T-helper 2 cell treated with Interferon-gamma antibody and Interleukin-4, amounts not matched to agents 5 μg/mL and 100 μg/mL, for 36 hours (primary cell): ENCODE data around the gene ATG2A.

Experiments used
- DNase-seq: peaks from one replicate; pipeline ENCODE4 v3.0.0; 2021; ENCODE audit warnings: low spot score
- H3K27ac Mint-ChIP-seq: one replicate; pipeline ENCODE4 v1.8.0; 2021; ENCODE audit warnings: mild to moderate bottlenecking, mixed read lengths
- H3K27me3 Mint-ChIP-seq: one replicate; pipeline ENCODE4 v1.8.0; 2021; ENCODE audit warnings: low read depth, mixed read lengths
- H3K36me3 Mint-ChIP-seq: one replicate; pipeline ENCODE4 v1.8.0; 2021; ENCODE audit warnings: low read depth, mixed read lengths
- H3K4me1 Mint-ChIP-seq: one replicate; pipeline ENCODE4 v1.8.0; 2021; ENCODE audit warnings: low read depth, mixed read lengths
- H3K4me3 Mint-ChIP-seq: one replicate; pipeline ENCODE4 v1.8.0; 2022; ENCODE audit warnings: mild to moderate bottlenecking, moderate library complexity, mixed read lengths
- H3K9me3 Mint-ChIP-seq: one replicate; pipeline ENCODE4 v1.8.0; 2021; ENCODE audit warnings: mixed read lengths

ATG2A gene

GRCh38 chr11:64916775-64917662 is at the start of gene ATG2A:
ATG2A (minus strand) TSS chr11:64917209; CDS start chr11:64917135, 74 bp downstream.
- peak within 1 kb of the TSS; percentile 97 for H3K4me3 Mint-ChIP-seq
- no peaks in the 10 kb centered on the region for H3K27me3 Mint-ChIP-seq
- DNase-seq: peak; percentile 99

GRCh38 chr11:64963072-64963631 is 46.1 kb upstream of the ATG2A start:
- no peak for DNase-seq
- no peak overlapping the region for H3K4me3 Mint-ChIP-seq
- no peaks in the 10 kb centered on the region for H3K9me3 Mint-ChIP-seq
- H3K27me3 Mint-ChIP-seq: no peaks in the 10 kb centered on the region
- peaks cover 7% of the 10 kb centered on the region for H3K4me1 Mint-ChIP-seq
- no peak overlapping the region for H3K27ac Mint-ChIP-seq
- no peaks in the 10 kb centered on the region for H3K36me3 Mint-ChIP-seq

More at GRCh38 chr11:64916775-64917662, at the start of gene ATG2A:
- Mint-ChIP-seq H3K27ac (peak within 1 kb of the TSS; percentile 97), H3K9me3 (no peaks in the 10 kb centered on the region), H3K36me3 (no peaks in the 10 kb centered on the region), H3K4me1 (peaks cover 20% of the 10 kb centered on the region)

- H3K9me3 Mint-ChIP-seq: no peaks in the 10 kb centered on the region
- H3K4me3 Mint-ChIP-seq: no peak overlapping the region
- no peak for DNase-seq
- H3K27me3 Mint-ChIP-seq: no peaks in the 10 kb centered on the region
- H3K36me3 Mint-ChIP-seq: no peaks in the 10 kb centered on the region
- H3K27ac Mint-ChIP-seq: no peak overlapping the region
- H3K4me1 Mint-ChIP-seq: peaks cover 3% of the 10 kb centered on the region
These were observed 43.7 kb upstream of the ATG2A start for GRCh38 chr11:64960719-64961118.

- Mint-ChIP-seq H3K9me3 (no peaks in the 10 kb centered on the region), H3K4me1 (no peaks in the 10 kb centered on the region), H3K27ac (no peak overlapping the region), H3K4me3 (no peak overlapping the region), H3K27me3 (peaks cover 1% of the 10 kb centered on the region), H3K36me3 (no peaks in the 10 kb centered on the region)
- DNase-seq: no peak
These were observed 42.5 kb upstream of the ATG2A start for GRCh38 chr11:64959498-64959897.

GRCh38 chr11:64954201-64954600 is 37.2 kb upstream of the ATG2A start:
- DNase-seq: no peak
- no peaks in the 10 kb centered on the region for H3K4me1 Mint-ChIP-seq
- no peaks in the 10 kb centered on the region for H3K9me3 Mint-ChIP-seq
- no peak overlapping the region for H3K4me3 Mint-ChIP-seq
- H3K36me3 Mint-ChIP-seq: no peaks in the 10 kb centered on the region
- H3K27ac Mint-ChIP-seq: no peak overlapping the region
- H3K27me3 Mint-ChIP-seq: peaks cover 12% of the 10 kb centered on the region

- no peak overlapping the region for H3K4me3 Mint-ChIP-seq
- H3K36me3 Mint-ChIP-seq: no peaks in the 10 kb centered on the region
- H3K4me1 Mint-ChIP-seq: no peaks in the 10 kb centered on the region
- H3K27me3 Mint-ChIP-seq: peaks cover 15% of the 10 kb centered on the region
- H3K27ac Mint-ChIP-seq: no peak overlapping the region
- H3K9me3 Mint-ChIP-seq: no peaks in the 10 kb centered on the region
- DNase-seq: no peak
These were observed 34.5 kb upstream of the ATG2A start for GRCh38 chr11:64951529-64951928.

GRCh38 chr11:64947208-64947814 is 30.3 kb upstream of the ATG2A start:
- peaks cover 27% of the 10 kb centered on the region for H3K27me3 Mint-ChIP-seq
- no peak overlapping the region for H3K27ac Mint-ChIP-seq
- no peak overlapping the region for H3K4me3 Mint-ChIP-seq

GRCh38 chr11:64936539-64936938 is 19.5 kb upstream of the ATG2A start:
- H3K27ac Mint-ChIP-seq: no peak overlapping the region

More at GRCh38 chr11:64947208-64947814, 30.3 kb upstream of the ATG2A start:
- H3K9me3 Mint-ChIP-seq: no peaks in the 10 kb centered on the region
- H3K36me3 Mint-ChIP-seq: no peaks in the 10 kb centered on the region
- no peak for DNase-seq
- H3K4me1 Mint-ChIP-seq: no peaks in the 10 kb centered on the region

GRCh38 chr11:64935359-64936081 is 18.5 kb upstream of the ATG2A start, which contains the start of gene GPHA2:
GPHA2 (minus strand) TSS chr11:64935893; CDS start chr11:64935460, 433 bp downstream.
- no peaks in the 10 kb centered on the region for H3K27me3 Mint-ChIP-seq
- H3K27ac Mint-ChIP-seq: no peak within 1 kb of the TSS
- no peak for DNase-seq
- peaks cover 5% of the 10 kb centered on the region for H3K36me3 Mint-ChIP-seq
- H3K9me3 Mint-ChIP-seq: no peaks in the 10 kb centered on the region
- H3K4me3 Mint-ChIP-seq: no peak within 1 kb of the TSS
- no peaks in the 10 kb centered on the region for H3K4me1 Mint-ChIP-seq

More at GRCh38 chr11:64936539-64936938, 19.5 kb upstream of the ATG2A start:
- Mint-ChIP-seq H3K36me3 (peaks cover 3% of the 10 kb centered on the region), H3K9me3 (no peaks in the 10 kb centered on the region), H3K4me1 (no peaks in the 10 kb centered on the region), H3K27me3 (no peaks in the 10 kb centered on the region), H3K4me3 (no peak overlapping the region)
- no peak for DNase-seq

GRCh38 chr11:64934682-64935358 is 17.8 kb upstream of the ATG2A start:
- peaks cover 8% of the 10 kb centered on the region for H3K36me3 Mint-ChIP-seq
- H3K4me3 Mint-ChIP-seq: no peak overlapping the region
- no peak overlapping the region for H3K27ac Mint-ChIP-seq
- no peak for DNase-seq
- no peaks in the 10 kb centered on the region for H3K9me3 Mint-ChIP-seq
- H3K4me1 Mint-ChIP-seq: no peaks in the 10 kb centered on the region
- no peaks in the 10 kb centered on the region for H3K27me3 Mint-ChIP-seq

GRCh38 chr11:64933935-64934681 is 17.1 kb upstream of the ATG2A start:
- no peaks in the 10 kb centered on the region for H3K4me1 Mint-ChIP-seq
- H3K9me3 Mint-ChIP-seq: no peaks in the 10 kb centered on the region
- H3K27ac Mint-ChIP-seq: no peak overlapping the region
- H3K36me3 Mint-ChIP-seq: peaks cover 9% of the 10 kb centered on the region
- no peaks in the 10 kb centered on the region for H3K27me3 Mint-ChIP-seq
- DNase-seq: no peak
- H3K4me3 Mint-ChIP-seq: no peak overlapping the region

- no peak overlapping the region for H3K27ac Mint-ChIP-seq
- H3K9me3 Mint-ChIP-seq: no peaks in the 10 kb centered on the region
- H3K36me3 Mint-ChIP-seq: peaks cover 9% of the 10 kb centered on the region
- no peak for DNase-seq
- H3K4me3 Mint-ChIP-seq: no peak overlapping the region
- no peaks in the 10 kb centered on the region for H3K27me3 Mint-ChIP-seq
- no peaks in the 10 kb centered on the region for H3K4me1 Mint-ChIP-seq
These were observed 16.4 kb upstream of the ATG2A start for GRCh38 chr11:64933213-64933934.
